ENCODE results near the gene CD74. TPM values are rescaled to one million over a fixed set of nuclear protein-coding genes. Genes with fewer than 3 reads are reported as not detected.
A peak's percentile ranks its signal among the peaks of the same experiment; 100 is the strongest.

Gene CD74
- total and polyA plus RNA-seq, 2 of the 13 experiments (the other 11 are each of a cell fraction or from before 2014, with no cell fraction given) = 34.1 to 84.4 TPM

DNA sequence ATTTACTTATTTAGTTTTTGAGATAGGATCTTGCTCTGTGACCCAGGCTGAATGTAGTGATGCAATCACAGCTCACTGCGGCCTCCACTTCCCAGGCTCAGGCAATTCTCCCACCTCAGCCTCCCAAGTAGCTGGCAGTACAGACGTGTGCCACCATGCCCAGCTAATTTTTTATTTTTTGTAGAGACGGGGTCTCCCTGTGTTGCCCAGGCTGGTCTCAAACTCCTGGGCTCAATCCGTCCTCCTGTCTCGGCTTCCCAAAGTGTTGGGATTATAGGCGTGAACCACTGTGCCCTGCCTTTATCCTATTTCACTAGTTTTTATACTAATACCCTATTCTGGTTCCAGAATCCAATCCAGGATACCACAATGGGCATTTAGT is 30.0 kb upstream of the CD74 start:
- 85% methylated on average over 6 of the region's 6 CpGs for WGBS (ENCODE audit: low lambda C conversion rate)
- CTCF ChIA-PET (ENCODE audit: low intra/inter-chr PET ratio, low total read pairs) = no interaction called here
- in situ Hi-C loops (cut with HindIII; ENCODE audit: extremely low pct_ligation_motif_present, low pct_unique_long_range_greater_than_20kb) = loop anchor here (10.0 kb wide), 1 partner anchor 148 kb away; no protein-coding TSS in a partner anchor
- TF ChIP-seq ZBTB3 (CRISPR knock-in tag; IDR thresholded peaks at IDR 0.05; ENCODE audit: borderline replicate concordance, low read depth) = no peak
- no peak for TF ChIP-seq MAX (IDR thresholded peaks at IDR 0.05)
- peak; percentile 9; the same call in 1 of the 2 replicates for TF ChIP-seq CEBPB (IDR thresholded peaks at IDR 0.05; ENCODE audit: borderline replicate concordance, low read depth, low read length)
- TF ChIP-seq ZNF143 (CRISPR knock-in tag; IDR thresholded peaks at IDR 0.05) = no peak
- no peak for TF ChIP-seq ARHGAP35 (CRISPR knock-in tag; IDR thresholded peaks at IDR 0.05; ENCODE audit: borderline replicate concordance)
- no peak for TF ChIP-seq NFE2 (CRISPR knock-in tag; IDR thresholded peaks at IDR 0.05)
- no peak for TF ChIP-seq PREB (CRISPR knock-in tag; IDR thresholded peaks at IDR 0.05)
- TF ChIP-seq HNRNPL (IDR thresholded peaks at IDR 0.05; ENCODE audit: low read depth, low read length) = no peak
- TF ChIP-seq CREBL2 (CRISPR knock-in tag; IDR thresholded peaks at IDR 0.05; ENCODE audit: borderline replicate concordance) = no peak
- no peak for TF ChIP-seq ZNF609 (CRISPR knock-in tag; IDR thresholded peaks at IDR 0.05; ENCODE audit: borderline replicate concordance)
- no peak for TF ChIP-seq ZNF343 (CRISPR knock-in tag; IDR thresholded peaks at IDR 0.05)
- TF ChIP-seq POLR2A (IDR thresholded peaks at IDR 0.05; ENCODE audit: insufficient read depth in 1 of 2, low read depth in 2 of 2, low read length in 2 of 2) = peak in 1 of 2 experiments; percentile 36; a peak in 1 of 4 replicates
- no peak for TF ChIP-seq TP53 (CRISPR knock-in tag; conservative IDR thresholded peaks at IDR 0.05)
- no peak; the same call in 1 of the 2 replicates for TF ChIP-seq CEBPG (CRISPR knock-in tag; IDR thresholded peaks at IDR 0.05)
- no peak for TF ChIP-seq ZNF101 (CRISPR knock-in tag; IDR thresholded peaks at IDR 0.05; ENCODE audit: borderline replicate concordance, low read depth)
- TF ChIP-seq ZNF232 (CRISPR knock-in tag; IDR thresholded peaks at IDR 0.05; ENCODE audit: borderline replicate concordance) = no peak
- no peak for TF ChIP-seq GATAD1 (CRISPR knock-in tag; IDR thresholded peaks at IDR 0.05)
- TF ChIP-seq GMEB1 (CRISPR knock-in tag; IDR thresholded peaks at IDR 0.05; ENCODE audit: borderline replicate concordance) = no peak

More for the DNA sequence above, 30.0 kb upstream of the CD74 start:
- Histone ChIP-seq H3K36me3 (replicated peaks in 1 of 2; ENCODE audit: control insufficient read depth in 1 of 2, insufficient read depth in 2 of 2, low read length in 2 of 2) (peaks cover 18 to 41% of the 10 kb centered on the region in 2 experiments), H3K79me2 (ENCODE audit: insufficient read depth, low read length) (peaks cover 17% of the 10 kb centered on the region), H3K4me1 (ENCODE audit: insufficient read depth, low read length) (peaks cover 20% of the 10 kb centered on the region), H3K27me3 (ENCODE audit: control insufficient read depth in 1 of 2, insufficient read depth in 2 of 2, low read length in 2 of 2) (no peaks in the 10 kb centered on the region), H3K4me2 (ENCODE audit: low read depth, low read length) (no peak overlapping the region), H3K9ac (ENCODE audit: insufficient read depth, low read depth, low read length) (no peak overlapping the region), H3K27ac (ENCODE audit: extremely low read length, insufficient read depth, low read length) (no peak overlapping the region), H2AFZ (ENCODE audit: low read length) (no peak overlapping the region), H4K20me1 (ENCODE audit: insufficient read depth, low read length) (peaks cover 43% of the 10 kb centered on the region), H3K4me3 (replicated peaks in 1 of 3; ENCODE audit: insufficient read depth in 1 of 3, low read depth in 2 of 3, low read length in 3 of 3) (no peak overlapping the region), H3K9me3 (ENCODE audit: low read length) (no peaks in the 10 kb centered on the region)
- DNase-seq (ENCODE audit: low spot score) (no peak), FAIRE-seq (no peak), ATAC-seq (no peak)
- intact Hi-C loops (cut with micrococcal nuclease; ENCODE audit: unreplicated experiment) = no loop called here
- POLR2A ChIA-PET = interaction anchor here (1.2 to 2.4 kb wide), 3 partner anchors 14 to 30 kb away, joined by 4 to 9 read pairs (median 5); partner anchors contain the start of gene CD74
- no TSS peak for BruUV-seq (replicated peaks)

All from HepG2 (cell line).